GM06990 (cell line): ENCODE data around the gene CRY2.
A peak's percentile ranks its signal among the peaks of the same experiment; 100 is the strongest.

Experiments used
- DNase-seq: peaks from one replicate; pipeline ENCODE4 v3.0.0-alpha.2; 2011; ENCODE audit not compliant: insufficient read length; ENCODE audit errors: extremely low read depth
- H3K27me3 ChIP-seq: replicated peaks from 2 replicates; pipeline ENCODE4 v1.6.0; 2011; ENCODE audit warnings: low read length; ENCODE audit not compliant: control insufficient read depth, insufficient read depth
- H3K36me3 ChIP-seq: 2 replicates; pipeline ENCODE4 v1.5.1; 2011; ENCODE audit warnings: low read length; ENCODE audit not compliant: control insufficient read depth, insufficient read depth
- H3K4me3 ChIP-seq: replicated peaks from 2 replicates; pipeline ENCODE4 v1.5.1; 2011; ENCODE audit warnings: low read depth, mild to moderate bottlenecking, control low read depth, low read length
- TF ChIP-seq, protein P1 (sequence below): IDR thresholded peaks from 2 replicates; pipeline ENCODE4 v1.5.1; 2011; ENCODE audit warnings: low read length, control low read depth, mild to moderate bottlenecking, inconsistent platforms; ENCODE audit not compliant: insufficient read depth, poor library complexity, severe bottlenecking

The CRY2 gene

DNA sequence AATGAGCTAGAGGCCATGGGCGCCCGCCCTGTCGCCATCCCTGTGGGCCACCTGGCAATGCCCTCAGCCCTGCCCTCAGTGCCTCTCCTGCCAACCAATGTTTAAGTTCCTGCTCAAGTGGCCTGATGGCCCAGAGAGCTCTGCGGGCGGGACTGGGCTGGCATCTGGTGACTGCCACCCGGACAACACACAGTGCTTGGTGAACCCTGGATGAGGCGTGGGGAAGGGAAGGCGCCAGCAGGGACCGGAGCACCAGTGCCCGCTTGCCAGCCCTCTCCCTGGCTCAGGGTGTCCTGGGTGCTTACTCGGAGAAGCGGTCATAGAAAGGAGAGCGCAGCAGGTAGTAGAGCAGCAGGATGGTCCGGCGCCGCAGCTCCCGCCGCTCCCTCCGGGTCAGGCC, 66.2 kb downstream of the CRY2 start:
- Histone ChIP-seq H3K27me3 (no peaks in the 10 kb centered on the region), H3K36me3 (peaks cover 44% of the 10 kb centered on the region), H3K4me3 (no peak overlapping the region)
- no peak for DNase-seq
- TF ChIP-seq, protein P1, sequence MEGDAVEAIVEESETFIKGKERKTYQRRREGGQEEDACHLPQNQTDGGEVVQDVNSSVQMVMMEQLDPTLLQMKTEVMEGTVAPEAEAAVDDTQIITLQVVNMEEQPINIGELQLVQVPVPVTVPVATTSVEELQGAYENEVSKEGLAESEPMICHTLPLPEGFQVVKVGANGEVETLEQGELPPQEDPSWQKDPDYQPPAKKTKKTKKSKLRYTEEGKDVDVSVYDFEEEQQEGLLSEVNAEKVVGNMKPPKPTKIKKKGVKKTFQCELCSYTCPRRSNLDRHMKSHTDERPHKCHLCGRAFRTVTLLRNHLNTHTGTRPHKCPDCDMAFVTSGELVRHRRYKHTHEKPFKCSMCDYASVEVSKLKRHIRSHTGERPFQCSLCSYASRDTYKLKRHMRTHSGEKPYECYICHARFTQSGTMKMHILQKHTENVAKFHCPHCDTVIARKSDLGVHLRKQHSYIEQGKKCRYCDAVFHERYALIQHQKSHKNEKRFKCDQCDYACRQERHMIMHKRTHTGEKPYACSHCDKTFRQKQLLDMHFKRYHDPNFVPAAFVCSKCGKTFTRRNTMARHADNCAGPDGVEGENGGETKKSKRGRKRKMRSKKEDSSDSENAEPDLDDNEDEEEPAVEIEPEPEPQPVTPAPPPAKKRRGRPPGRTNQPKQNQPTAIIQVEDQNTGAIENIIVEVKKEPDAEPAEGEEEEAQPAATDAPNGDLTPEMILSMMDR = no peak

DNA sequence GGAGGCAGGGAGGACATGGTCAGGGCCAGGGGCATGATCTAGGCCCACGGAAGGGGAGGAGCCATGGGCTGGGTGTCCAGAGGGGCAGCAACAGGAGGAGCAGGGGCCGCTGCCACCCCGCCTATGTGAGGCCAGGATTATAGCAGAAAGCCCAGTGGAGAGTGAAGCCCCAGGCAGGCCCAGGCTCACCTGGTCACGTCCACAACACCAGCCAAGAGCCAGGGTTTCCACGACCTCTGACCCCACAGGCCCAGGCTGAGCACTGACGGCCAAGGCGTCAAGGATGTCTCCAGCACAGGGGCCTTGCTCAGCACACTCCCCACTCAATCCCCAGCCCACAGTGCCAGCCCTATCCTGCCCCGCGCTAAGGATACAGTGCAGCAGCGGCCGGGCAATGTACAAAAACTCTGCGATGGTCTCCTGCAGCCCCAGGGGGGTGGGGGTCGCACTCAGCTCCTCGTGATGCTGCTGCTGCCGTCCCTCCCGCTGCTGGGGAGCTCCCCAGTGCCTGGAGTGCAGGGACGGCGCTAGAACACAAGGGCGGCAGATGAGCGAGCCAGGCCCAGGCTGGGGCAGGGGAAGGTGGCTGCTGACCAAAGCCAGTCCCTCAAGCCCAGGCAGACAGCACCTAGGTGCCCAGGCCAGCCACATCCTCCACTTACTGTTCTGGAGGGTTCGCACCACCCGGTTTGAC, 66.8 kb downstream of the CRY2 start:
- TF ChIP-seq, protein P1 = no peak
- no peak for DNase-seq
- no peak overlapping the region for H3K4me3 ChIP-seq
- no peaks in the 10 kb centered on the region for H3K27me3 ChIP-seq
- peaks cover 43% of the 10 kb centered on the region for H3K36me3 ChIP-seq

DNA sequence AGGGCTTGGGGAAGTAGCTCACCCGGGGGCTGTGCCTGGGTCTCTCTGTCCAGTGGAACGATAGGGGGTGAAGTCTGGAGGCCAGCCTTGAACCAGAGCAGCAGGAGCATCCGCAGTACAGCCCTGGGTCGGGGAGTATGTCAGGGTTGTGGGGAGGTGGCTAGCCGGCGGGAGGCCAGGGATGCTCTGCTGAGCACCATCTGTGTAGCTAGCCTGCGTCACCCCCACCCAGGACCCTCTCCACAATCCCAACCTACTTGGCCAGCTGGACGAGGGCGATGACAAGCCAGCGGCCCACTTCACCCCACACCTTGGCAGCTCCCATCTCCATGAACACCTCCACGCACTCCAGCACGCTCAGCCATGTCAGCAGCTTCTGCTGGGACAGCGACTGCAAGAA, 68.2 kb downstream of the CRY2 start:
- DNase-seq = no peak
- TF ChIP-seq, protein P1 = no peak
- H3K27me3 ChIP-seq = no peaks in the 10 kb centered on the region
- no peak overlapping the region for H3K4me3 ChIP-seq
- H3K36me3 ChIP-seq = peaks cover 31% of the 10 kb centered on the region

DNA sequence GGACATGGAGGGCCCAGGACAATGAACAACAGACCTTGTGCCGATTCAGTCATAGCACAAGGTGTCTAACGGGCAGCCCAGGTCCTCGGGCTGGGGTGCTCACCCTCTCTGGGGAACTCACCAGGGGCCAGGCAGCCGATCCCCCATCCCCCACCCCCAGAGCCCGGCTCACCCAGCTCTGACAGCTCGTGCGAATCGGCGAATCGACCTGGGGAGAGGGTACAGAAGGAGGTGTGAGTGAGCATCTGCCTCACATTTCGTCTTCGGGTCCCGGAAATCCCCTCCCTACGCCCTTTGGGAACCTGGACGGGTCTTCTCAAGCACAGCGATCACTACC, 70.0 kb downstream of the CRY2 start:
- Histone ChIP-seq H3K4me3 (peak overlapping the region; percentile 99), H3K27me3 (no peaks in the 10 kb centered on the region), H3K36me3 (peaks cover 23% of the 10 kb centered on the region)
- TF ChIP-seq, protein P1 = no peak
- no peak for DNase-seq

DNA sequence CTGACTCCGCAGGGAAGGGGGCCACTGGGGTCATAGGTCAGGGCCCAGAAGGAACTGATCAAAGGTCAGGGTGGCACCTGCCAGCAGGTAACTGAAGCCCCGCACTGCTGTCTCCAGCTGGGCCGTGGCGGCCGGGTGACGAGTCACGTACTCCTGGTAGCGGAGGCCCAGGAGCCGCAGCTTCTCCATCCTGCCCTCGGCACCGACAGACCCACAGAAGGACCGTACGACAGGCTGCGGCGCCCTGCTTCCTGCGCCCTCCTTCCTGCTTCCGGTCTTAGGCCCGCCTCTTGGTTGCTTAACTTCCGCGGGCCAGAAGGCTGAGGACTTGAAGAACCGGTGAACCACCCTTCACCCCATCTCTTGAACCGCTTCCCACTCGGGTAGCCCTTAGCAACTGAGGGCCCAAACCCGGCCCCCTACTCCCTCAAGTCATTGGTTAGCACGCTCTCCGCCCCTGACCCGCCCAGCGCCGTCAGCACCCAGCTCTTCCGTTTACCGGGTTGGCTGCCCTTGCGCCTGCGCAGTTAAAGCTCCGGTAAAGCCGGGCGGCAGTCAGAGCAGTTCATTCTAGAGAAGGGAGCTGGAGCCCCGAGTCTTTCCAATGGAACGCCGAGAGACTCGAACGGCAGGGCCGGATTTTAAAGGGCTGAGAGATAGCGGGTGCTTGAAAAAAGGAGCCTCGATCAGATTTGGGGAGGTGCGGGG, 70.5 kb downstream of the CRY2 start, which contains the start of gene PEX16:
PEX16 (minus strand) TSS at position 255 of the 708 bp plus-strand sequence; CDS start at position 189, 66 bp downstream.
- Histone ChIP-seq H3K36me3 (peaks cover 23% of the 10 kb centered on the region), H3K4me3 (peak within 1 kb of the TSS; percentile 99), H3K27me3 (no peaks in the 10 kb centered on the region)
- TF ChIP-seq, protein P1 = no peak
- DNase-seq = peak; percentile 97
